ENCODE results near the gene ENOX1.

Gene ENOX1

GRCh38 chr13:43737392-43737923 lies 49.3 kb downstream of the ENOX1 start:
- DNase-seq = peak; percentile 33

- DNase-seq = peak; percentile 74
These were observed 54.0 kb downstream of the ENOX1 start for GRCh38 chr13:43732726-43733125.

DNA sequence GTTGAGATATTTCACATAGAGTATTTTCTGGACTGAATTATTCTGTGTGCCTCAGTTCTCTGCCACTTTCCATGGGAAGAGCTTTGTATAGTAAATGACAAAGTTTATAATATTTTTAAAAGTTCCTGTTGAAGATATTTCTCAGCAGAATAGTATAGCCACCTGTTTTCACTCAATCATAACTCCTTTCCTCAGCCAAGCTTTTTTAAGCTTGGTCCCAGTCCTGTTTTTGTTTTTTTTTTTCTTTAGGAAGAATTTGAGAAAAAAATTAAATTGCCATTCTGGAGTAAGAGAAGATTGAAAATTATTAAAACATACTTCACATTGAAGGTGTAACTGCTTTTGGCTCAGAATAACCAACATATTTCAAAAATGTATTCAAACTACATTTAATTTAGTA lies 55.5 kb downstream of the ENOX1 start:
- DNase-seq = no peak

- peak; percentile 76 for DNase-seq
These were observed 56.1 kb downstream of the ENOX1 start for GRCh38 chr13:43730642-43731041.

DNA sequence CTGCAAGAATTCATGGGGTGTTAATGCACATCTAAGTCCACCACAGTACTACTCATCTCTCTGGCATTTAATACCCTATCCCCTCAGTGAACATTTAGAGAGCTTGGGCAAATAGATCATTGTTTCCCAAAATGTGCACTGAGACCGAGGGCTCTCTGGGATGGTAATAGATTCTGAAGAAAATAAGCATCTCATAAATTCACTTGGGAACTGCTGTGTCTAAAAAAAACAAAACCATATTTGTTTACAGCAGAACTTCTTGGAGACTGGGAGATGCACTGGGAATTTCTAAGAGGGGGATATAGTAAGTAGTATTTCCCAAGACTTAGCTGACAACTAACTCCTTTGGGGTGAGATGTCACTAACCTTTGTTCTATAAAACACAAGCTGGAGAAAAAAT lies 58.4 kb downstream of the ENOX1 start:
- no peak for DNase-seq

- DNase-seq = no peak
These were observed 58.9 kb downstream of the ENOX1 start for GRCh38 chr13:43727856-43728255.

- no peak for DNase-seq
These were observed 61.3 kb downstream of the ENOX1 start for GRCh38 chr13:43725460-43725859.

DNA sequence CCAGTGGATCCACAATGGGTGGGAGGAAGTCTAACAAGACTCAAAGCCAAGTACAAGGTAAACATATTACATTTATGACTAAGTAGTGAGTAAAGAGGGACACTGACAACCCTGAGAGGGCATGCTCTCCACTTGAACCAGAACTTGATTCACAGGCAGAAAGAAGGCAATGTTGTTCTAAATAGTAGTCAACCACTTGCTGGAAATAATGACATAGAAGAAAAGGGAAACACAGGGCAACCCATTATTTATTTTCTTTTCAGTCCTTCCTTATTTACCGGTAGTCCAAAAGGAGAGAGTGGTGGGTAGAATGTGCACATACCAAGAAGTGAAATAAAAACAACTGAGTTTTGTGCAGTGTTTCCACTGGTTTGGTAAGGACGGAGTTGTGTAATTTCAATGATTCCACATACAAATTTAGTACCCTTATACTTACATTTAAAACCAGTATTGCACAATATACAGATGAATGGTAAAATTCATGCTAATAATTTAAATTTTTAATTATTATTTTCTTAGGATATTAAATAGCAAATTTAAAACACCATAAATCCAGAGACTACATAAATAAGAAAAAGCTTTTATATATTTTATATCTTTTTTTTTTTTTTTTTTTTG lies 65.9 kb downstream of the ENOX1 start:
- DNase-seq = no peak

- DNase-seq = no peak
These were observed 88.0 kb downstream of the ENOX1 start for GRCh38 chr13:43698758-43699157.

DNA sequence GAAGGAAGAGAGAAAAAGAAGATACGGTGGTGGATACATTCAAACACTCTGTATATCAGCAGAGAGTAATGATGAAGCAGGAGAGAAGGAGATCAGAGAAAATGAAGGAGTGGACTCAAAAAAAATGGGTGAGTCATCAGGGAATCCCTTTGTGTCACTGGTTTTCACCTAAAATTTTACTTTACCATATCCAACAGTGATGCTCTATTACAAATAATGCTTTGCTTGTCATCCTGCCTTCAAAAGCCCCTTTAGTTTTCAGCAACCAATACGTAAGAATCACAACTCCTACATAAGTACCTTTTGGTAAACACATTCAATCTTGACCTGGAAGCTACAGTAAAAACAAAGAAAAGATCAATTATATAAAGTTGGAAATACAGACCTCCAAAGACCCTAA lies 88.8 kb downstream of the ENOX1 start:
- DNase-seq = no peak

DNA sequence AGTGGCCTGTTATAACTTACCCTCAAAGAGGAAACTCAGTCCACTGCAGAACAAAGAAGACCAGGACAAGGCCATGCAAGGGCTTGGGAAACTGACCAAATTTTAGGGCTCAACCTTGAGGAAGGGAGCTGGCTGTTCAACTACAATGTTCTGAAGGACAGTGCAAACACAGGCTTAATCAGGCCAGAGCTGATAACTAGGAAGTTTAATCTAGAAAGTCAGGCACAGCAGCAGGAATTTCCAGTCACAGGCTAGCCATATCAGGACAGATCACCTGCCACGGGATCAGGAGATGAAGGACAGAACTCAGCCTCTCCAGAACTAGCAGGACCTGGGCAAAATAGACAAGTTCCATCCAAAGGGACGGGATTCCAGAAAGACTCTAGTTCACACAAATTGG lies 89.4 kb downstream of the ENOX1 start:
- no peak for DNase-seq

DNA sequence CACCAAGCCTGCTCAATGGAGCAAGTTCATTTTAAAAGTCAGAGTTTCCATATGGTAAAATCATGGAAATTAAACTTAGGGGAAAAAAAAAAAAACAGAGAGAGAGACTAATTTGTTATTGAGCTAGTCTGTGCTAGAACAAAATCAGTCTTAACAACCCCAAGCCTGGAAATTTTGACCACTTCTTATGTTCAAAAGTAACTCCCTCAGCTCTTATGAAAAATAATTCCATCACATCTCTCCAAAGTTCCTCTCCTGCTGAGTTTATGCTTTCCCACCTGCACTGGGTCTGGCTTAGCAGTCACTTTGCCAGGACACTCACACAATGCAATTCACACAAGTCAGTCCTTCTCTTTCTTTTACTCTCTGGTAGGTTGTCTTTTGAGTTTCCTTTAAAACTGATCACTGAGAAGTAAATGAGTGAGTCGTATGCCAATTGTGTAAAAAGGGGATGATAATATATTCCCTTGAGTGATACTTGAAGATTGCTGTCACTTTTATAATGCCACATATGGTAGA lies 92.6 kb downstream of the ENOX1 start:
- no peak for DNase-seq

DNA sequence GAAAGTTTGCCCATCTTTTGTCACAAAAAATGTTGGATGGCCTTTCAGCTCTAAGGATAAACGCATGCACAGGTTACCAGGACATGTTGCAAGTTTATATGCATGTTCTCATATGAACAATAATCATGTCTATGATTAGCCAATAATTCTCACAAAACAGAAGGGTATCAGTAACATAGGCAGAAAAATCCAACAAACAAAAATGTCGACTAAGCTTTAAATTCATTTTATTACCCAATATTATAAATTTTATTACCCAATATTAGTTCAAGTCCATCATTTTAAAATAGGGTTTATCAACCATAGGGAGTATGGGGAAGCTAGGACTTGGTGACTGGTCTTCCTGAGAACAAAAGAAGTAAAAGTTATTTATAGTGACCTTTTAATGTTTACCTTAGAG lies 93.1 kb downstream of the ENOX1 start:
- DNase-seq = no peak

GRCh38 chr13:43688227-43688907 lies 98.4 kb downstream of the ENOX1 start:
- DNase-seq = no peak

- DNase-seq = peak; percentile 65
These were observed 99.7 kb downstream of the ENOX1 start for GRCh38 chr13:43687038-43687437.

GRCh38 chr13:43686557-43686956 lies 100.2 kb downstream of the ENOX1 start:
- DNase-seq = peak; percentile 69

DNA sequence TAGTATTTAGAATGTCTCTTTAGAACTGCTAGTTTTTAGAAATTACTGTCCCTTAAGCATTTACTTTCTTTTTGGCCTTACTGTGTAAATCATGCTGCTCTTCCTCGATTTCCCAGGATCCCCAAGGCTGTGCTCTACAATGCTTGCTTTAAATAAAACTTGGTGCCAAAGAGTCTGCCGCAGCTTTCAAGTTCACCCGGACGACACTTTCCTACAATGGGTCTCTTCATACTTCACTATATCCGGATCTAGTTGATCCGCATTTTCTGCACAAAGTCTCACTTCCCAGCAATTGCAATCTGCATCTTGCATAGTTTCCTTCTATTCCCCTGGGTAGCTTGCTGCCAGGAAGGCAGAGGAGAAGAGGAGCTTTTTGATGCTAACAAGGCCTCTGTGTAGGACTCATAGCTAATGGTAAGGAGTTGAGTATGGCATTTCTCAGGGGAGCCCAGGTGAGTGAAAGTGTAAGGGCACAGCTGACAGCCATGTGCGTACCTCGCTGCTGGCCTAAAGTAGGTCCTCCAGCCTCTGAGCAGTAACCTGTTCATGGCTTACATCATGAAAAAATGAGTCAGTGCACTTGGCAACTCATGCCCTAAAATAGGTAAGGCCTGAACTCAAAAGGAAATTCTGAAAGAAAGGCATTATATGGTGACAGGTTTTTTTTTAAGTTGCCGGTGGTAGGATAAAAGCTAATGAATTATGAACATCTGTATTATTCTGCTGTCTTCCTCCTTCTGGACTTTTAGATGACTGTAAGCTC lies 101.6 kb downstream of the ENOX1 start:
- DNase-seq = no peak

DNA sequence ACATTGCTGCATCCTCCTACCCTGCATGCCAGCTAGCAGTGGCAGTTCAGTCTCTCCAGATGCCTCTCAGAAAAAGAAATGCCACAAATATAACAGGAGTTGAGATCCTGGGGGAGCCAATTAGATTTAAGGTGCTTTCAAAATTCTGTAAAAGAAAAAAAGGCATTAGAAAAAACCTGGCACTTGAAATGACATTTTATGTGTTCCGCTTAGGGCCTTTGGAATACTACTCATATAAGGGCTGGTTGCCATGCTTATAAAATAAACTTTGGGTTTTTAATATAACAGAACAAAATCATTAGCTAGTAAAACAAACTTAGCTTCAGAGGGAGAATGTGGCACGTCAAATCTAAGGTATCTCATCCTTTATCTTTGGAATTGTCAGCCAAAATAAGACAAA lies 104.1 kb downstream of the ENOX1 start:
- no peak for DNase-seq

GRCh38 chr13:43676320-43676719 lies 110.5 kb downstream of the ENOX1 start:
- DNase-seq = no peak

- DNase-seq = no peak
These were observed 111.2 kb downstream of the ENOX1 start for GRCh38 chr13:43675577-43675976.

DNA sequence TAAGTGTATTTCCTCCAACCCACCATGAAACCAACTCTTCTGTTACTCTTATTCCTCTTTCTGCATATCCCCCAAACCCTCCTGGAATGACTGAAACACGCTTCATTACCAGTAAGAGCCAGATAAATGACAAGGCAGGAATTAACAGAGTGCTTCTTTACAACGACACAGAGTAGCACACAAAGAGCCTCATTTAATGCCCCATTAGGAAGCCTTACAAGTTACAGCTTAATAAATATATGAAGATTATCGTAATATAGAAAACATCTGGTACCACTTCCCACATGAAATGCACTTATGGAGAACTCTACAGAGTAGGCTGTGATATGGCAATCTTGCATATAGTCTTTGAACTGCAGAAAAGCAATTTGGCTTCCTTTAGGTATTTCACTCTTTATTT lies 116.8 kb downstream of the ENOX1 start:
- DNase-seq = peak; percentile 65

GRCh38 chr13:43669101-43669500 lies 117.7 kb downstream of the ENOX1 start:
- peak; percentile 37 for DNase-seq

- DNase-seq = no peak
These were observed 120.4 kb downstream of the ENOX1 start for GRCh38 chr13:43666403-43666802.

- no peak for DNase-seq
These were observed 121.4 kb downstream of the ENOX1 start for GRCh38 chr13:43665388-43665787.
